OCI-M1 (cell line): ENCODE results near the gene YEATS4.
A peak's percentile ranks its signal among the peaks of the same experiment; 100 is the strongest.

Source experiments
- DNase-seq: peaks from one replicate; lab custom pipeline; 2025; lab: John Stamatoyannopoulos, UW

The YEATS4 gene

GRCh38 chr12:69435644-69436043, 76.1 kb downstream of the YEATS4 start:
- DNase-seq, result no peak

DNA sequence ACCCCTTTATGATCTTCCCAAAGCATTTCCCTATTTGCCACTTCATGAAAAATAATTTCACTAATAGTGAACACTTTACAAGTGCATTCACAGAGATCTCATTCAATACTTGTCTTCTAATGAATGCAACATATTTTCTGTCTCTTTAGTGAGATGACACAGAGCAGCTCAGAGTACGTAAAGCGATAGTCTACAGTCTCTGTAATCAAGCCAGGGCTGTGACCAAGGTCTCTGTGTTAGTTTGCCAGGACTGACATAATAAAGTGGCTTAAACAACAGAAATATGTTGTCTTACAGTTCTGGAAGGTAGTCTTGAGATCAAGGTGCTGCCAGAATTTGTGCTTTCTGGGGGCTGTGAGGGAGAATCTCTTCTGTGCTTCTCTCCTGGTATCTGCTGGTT, 77.5 kb downstream of the YEATS4 start:
- DNase-seq, result no peak

GRCh38 chr12:69438539-69438938, 79.0 kb downstream of the YEATS4 start:
- DNase-seq, result peak; percentile 71

DNA sequence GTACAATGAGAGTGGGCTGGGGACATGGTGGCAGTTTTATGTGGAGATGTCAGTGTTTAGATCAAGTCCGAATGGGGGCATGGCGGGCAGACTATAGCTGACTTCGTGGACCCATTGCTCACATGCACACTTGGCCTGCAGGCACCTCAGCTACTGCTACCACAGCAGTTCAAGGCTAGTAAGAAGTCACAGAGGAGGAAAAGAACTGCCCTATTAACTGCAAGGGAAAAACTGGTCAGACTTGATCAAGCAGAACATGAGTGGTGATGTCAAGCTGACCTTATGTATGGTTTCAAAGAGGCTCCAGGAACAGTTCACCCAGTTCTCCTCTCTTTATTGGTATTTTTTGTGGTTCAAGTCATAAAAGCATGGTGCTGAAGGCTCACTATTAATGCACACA, 80.5 kb downstream of the YEATS4 start:
- no peak for DNase-seq
